HG03175 (cell line): ENCODE data around the gene C1orf141.
"Not testable (repeated sequence)": the region's sequence is repeated elsewhere in the genome, so short reads cannot be mapped to it uniquely, and the experiment has no call there.

Experiments
- ATAC-seq: cut with Tn5 transposase; IDR thresholded peaks from one replicate; pipeline ENCODE4 v1.9.1; 2021; ENCODE audit warnings: mild to moderate bottlenecking, moderate library complexity; ENCODE audit not compliant: unreplicated experiment

The C1orf141 gene

DNA sequence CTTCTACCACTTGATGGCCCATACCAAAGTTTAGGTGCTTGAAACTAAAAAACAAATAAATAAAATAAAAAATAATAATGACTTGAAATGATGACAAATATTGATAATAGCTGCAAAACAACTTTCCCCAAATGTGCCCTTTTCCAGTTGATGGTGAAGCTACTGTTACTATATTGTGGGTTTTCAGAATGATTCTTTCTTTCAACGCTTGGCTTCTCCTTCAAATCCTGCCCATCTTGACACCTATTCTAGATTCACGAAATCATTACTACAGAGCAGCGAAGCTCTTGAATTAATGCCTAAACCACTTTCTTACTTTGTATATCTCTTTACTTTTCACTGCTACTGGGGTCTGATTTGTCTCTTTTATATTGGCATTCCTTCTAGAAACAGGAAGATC is 9.2 kb upstream of the C1orf141 start:
- ATAC-seq = no peak

DNA sequence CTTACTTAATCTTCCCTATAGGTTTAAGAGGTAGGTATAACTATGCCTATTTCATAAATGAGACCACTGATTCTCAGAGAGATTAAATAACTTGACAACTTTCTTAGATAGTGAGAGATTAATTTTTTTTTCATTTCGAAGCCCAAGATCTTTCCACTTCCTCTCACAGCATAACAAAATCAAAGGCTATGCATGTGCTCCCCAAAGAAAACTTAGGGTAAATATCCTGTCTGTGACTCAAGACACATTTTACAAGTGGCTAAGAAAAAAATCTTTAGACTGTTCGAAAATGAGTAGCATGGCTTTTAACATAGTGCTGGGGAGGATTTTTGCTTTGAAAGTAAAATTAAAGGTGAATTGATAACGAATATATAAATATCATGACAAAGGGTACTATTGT is 8.2 kb upstream of the C1orf141 start:
- no peak for ATAC-seq

DNA sequence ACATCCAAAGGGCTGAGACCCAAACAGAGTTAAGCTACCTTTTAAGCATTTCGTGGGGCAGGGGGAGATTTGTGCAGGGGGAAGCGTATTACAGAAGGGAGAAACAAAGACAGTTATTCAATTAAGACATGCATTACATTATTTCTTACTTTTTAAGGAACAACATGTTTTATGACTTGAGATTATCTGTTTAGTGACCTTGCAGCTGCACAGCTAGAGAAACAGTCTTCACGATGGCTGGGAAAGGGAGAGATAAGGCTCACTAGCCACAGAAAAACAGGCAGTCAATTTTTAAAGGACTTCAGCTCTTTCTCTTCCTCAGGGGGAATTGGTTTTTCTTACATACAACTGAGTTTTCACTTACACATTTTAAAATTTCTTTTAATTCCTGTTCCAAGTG is 7.1 kb upstream of the C1orf141 start:
- ATAC-seq = not testable (repeated sequence)

DNA sequence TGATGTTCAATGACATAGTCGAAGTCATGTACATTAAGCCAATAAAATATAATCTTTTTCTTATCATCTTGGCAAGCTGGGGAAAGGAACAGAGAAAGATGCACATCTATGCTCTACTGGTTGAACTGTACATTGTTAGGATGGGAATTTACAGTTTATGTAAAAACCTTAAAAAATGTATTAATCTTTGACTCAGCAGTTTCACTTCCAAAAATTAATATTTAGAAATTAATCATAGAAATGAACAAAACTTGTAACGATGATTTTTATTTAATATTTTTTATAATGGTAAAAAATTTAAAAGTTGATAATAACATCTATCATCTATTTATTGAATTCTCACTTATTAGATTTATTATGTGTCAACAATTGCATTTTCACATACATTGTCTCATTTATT is 5.7 kb upstream of the C1orf141 start:
- no peak for ATAC-seq

DNA sequence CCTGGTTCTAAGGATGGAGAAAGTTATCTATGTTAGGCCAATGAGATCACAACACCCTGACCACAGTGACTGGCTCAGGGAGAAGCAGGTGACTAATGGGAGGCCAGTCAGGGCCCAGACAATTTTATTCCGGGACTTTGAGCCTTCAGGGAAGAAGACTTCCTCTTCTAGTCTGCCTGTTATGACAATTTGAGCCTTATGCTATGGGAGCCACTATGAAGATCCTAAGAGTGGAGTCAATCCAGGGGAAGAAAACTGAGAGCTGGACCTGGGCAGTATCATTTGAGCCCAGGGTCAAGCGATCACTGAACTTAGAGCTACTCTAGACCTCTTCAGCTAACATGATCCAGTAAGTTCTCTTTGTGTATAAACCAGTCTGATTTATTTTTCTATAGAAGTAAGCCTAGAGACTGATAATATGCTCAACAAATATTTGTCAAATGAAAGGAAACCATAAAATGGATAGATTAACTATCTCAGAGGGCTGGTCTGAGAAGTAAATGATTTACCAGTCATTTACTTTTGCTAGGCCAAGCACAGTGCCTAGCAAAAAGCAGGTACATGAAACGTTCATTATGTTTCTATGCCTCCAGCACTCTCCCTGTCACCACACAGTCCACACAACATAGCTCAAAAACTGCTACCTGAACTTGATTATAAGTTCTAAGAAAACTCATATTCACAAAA is 4.2 kb upstream of the C1orf141 start:
- no peak for ATAC-seq

DNA sequence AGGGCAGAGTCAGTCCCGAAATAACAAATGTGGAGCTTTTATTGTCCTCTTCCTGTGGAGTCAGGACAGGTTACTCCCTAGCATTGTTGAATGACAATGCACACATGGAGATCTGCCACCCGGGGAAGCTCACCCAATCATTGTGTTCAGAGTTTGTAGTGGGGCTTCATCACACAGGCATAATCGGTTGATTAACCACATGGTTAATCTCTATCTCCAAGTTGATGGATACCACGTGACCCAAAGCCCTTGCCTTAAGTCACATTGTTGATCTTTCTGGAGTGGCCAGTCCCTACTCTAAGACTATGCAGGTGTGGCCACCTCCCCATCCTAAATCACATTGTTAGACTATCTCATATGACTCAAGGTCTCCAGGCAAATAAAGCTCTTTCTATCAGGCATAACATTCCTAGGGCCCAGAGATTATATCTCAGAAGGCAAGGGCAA is 2.6 kb upstream of the C1orf141 start:
- ATAC-seq = no peak

DNA sequence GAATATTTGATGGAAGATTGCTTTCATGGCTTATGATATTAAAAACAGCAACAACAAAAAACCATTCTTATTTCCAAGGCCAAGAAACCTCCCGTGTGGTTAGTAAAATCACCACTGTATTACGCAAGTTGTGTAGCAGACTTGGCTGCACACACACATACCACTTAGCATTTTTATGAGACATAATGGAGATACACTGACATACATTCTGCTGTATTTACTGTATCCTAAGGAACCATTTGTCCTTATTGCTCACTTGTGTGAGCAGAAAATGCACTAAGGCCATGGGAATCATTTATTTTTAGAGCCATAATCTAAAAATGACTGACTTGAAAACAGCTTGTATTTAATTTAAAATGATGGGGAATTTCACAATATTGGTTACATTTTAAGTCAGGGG is 584 bp upstream of the C1orf141 start:
- ATAC-seq = no peak

DNA sequence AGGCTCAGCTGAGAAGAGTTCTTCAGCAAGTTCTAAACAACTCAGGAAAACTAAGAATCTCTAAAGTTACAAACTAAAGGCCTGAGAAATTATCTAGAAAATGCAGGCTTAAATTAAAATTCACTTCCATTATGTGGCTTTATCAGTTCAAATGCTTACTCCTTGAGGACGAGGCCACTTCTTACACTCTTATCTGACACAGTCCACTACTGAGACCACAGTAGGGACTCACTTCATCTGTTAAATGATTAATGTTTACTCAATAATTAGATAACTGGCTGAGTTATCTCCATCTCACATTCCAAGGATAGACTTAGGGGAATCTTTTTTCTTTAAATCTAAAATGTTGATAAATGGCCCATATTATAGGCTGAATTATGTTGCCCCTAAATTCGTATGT is 1.6 kb downstream of the C1orf141 start:
- no peak for ATAC-seq

DNA sequence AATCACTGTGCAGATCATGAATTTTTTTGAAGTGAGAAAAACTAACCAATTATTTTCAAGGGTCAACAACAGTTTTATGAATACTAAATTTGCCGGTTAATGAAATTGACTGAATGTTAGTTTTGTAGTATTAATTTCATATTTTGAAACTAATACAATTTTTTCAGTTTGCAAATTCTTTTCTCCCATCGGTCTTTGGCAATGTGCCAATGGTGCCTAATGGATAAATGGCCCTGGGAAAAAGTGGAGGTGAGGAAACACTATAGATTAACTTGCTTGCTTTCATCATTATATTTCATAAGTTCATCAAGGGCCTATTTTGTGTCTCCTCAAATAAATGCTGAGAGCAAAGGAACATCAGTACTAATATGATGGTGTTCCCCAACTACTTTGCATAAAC is 4.1 kb downstream of the C1orf141 start:
- ATAC-seq = no peak

DNA sequence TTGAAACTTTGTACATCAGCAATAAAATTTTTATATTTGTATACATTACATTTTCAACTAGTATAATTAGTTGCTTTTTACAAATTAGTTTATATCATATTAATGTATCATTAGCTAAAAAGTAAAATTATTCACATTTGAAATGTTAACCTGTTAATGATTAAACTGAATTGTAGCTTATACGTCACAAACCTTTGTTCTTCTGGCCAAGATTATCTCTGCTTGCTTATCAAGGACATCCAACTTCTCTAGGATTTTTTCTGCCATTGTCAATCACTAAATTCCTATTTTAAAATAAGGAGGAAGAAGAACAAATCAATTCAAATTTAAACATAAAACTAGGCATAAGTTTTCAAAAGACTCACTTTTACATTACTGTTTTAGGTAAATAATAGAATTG is 7.8 kb downstream of the C1orf141 start:
- no peak for ATAC-seq

DNA sequence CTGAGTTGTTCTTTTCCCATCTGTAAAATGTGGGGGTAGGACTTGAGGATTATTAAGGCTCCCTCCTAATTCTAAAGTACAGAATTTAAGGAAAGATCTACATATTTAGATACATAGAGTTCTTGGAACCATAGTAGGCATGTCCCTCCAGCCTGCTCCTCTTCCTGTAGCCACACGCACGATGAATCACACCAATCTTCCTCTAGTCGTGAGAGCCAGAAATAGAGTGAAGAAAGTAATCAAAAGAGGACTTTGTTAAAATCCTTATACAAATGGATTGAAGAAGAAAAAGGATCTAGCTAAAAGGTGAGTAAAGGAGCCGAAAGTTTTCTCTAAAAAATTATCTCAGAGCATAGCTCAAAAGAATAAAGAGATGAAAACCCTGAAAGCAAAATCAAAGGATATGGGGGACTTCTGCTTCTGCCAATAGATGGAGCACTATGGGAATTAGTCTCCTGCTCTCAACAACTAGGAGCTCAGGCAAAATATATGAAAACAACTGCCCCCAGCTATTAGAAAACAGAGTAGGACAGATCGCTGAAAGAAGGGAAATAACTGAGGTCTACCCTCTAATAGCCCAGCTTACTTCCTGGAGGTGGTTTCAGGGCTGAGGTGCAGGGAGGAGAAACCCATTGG is 8.5 kb downstream of the C1orf141 start:
- no peak for ATAC-seq

DNA sequence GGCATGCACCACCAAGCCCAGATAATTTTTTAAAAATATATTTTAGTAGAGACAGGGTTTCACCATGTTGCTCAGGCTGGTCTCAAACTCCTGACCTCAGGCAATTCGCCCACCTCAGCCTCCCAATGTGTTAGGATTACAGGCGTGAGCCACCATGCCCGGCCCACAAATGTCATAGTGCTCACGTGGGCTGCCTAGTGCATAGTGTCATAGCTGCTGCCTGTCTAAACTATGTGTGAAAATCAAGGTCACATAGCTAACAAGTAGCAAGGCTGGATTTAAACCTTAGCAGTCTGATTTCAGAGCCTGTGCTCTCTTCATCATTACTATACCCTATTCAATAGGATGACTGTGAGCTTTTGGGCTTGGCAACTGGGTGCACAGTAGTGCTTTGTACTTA is 10.3 kb downstream of the C1orf141 start:
- no peak for ATAC-seq

DNA sequence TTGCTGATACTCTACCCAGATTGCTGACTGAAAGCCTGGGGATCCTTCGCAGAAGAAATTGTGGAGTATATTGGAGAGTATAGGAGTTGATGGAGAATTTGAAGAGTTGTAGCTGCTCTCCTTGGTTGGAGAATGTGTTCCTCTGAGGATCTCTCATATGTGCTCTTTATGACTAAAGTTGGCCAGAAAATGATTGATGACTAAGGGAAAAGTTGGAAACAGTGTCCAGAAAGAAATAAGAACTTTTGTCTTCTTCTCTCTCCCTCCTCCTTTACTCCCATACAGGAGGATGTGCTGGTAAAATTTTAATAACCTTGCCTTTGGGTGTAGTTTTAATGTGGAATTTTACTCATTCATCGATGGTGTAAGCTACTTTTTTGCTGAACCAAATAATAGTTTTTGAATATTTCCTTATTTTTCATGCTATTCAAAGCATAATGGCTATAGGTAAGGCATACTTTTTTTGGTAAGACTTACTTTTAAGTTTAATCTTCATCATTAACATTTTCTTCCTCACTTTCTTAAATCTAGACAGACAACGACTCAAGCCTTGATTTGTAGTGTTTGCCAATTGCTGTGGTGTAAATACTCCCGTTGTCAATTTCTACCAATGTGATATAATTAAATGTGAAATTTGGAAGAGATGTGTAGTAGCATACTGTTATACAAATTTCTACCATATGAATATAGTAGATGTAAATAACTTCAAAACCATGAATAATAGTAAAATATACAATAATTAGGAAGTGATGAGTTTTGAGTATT is 13.7 kb downstream of the C1orf141 start:
- ATAC-seq = no peak

DNA sequence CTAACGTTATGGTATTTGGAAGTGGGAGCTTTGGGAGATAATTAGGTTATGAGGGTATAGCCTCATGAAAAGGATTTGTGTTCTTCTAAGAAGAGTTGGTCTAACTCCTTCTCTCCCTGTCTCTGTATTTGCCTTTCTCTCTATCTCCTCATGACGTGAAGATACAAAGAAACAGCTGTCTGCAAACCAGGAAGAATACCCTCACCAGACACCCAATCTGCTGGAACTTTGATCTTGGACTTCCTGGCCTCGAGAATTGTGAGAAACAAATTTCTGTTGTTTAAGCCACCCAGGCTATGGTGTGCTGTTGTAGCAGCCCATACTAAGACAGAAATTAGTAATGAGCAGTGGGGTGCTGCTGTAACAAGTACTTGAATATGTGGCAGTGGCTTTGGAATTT is 16.1 kb downstream of the C1orf141 start:
- no peak for ATAC-seq

DNA sequence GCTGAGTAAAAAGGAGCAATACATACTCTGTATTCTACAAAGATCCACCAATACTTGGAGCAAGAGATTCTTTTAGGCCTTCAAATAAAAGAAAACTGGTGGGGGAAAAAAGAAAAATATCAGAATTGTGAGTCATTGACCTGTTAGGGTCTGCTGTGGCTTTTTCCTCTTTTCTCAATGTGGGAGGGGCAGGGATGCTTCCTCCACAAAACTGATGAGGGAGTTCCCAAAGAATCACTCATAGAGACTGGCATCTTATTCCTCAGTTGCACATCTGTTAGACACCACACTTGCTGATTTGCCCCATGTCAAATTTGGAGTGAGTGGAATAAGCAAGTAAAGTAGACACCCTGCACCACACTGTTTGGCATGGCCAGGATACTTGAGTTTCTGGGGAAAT is 16.6 kb downstream of the C1orf141 start:
- no peak for ATAC-seq

DNA sequence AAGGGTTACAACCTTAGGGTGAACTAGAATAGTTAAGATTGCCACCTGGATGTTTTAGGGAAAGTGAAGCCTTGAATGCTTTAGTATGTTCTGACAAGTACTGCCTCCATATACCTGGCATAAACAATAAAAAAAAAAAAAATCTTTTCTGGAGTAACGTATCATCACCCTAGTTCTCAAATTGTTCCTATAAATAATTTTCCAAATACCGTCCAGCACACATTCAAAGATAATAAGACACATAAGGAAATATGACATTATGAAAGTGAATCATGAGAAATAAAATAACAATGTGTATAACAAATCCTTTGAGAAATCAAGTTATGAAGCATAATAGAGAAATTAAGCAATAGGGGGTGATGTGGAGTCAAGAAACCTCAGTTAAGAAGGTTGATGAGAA is 20.6 kb downstream of the C1orf141 start:
- no peak for ATAC-seq

DNA sequence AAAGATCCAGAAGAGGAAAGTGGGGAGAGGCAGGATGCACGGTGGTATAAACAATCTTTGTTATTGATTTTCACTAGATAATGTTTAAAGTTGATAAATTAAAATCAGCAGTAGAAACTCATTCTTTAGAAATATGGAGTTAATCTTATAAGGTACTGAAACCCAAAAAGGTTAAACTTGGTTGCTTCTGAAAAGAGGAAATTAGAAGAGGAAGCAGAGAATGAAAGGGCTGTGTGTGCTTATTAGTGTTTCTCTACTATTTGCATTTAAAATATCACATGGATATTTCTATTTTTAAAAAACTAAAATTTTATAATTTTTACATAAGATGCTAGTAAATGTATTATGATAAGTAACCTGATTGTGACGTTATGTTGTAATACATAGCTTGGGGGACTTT is 24.4 kb downstream of the C1orf141 start:
- ATAC-seq = peak; percentile 55

DNA sequence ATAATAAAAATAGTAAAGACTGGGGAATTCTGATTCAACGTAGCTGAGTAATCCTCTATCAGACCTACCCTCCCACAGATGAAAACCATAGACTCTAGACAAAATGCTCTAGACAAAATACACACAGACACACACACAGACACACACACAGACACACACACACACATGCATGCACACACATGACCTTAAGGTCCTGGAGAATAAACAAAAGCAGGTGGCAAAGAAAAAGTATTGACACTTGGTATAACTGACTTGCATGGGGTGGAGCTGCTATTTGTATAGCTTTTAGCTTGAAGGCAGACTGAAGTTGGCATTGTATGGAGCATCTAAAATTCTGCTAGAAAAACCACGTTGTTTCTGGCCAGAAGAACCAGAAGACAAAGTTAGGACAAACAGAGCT is 29.3 kb downstream of the C1orf141 start:
- ATAC-seq = no peak

DNA sequence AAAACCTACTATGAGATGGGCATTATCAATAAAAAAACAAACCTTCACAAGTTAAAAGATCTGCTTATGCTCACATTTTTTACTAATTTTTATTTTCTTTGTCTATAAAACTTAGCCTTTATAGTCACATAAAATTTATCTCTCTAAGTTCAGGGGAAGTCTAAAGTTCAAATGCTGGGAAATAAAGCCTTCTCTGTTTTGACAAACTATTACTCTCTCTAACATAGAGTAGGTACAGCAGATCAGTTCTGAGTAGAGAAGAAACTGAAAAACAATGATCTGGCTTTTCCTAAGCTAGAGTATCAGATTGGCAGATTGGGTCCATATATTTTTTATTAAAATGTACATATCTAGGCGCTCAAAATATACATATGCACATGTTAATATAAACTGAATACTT is 31.2 kb downstream of the C1orf141 start:
- no peak for ATAC-seq

DNA sequence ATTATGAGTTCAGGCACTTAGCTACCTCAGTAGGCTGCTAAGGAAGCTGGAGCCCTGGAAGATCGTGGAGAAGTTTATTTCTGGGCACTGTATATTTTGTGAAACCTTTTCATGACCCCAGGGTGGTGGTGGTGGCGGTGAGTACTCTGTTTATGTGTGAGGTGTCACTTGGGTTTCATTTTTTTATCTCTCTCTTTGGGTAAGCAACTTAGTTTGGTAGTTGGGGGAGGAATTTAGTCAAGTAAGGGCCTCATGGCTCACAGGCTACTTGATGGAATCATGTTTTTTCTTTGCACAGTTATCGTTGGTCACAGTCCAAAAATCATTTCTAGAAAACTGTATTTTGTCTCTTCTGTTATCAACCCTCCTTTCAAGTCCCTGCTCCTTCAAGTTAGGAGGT is 33.9 kb downstream of the C1orf141 start:
- ATAC-seq = no peak

DNA sequence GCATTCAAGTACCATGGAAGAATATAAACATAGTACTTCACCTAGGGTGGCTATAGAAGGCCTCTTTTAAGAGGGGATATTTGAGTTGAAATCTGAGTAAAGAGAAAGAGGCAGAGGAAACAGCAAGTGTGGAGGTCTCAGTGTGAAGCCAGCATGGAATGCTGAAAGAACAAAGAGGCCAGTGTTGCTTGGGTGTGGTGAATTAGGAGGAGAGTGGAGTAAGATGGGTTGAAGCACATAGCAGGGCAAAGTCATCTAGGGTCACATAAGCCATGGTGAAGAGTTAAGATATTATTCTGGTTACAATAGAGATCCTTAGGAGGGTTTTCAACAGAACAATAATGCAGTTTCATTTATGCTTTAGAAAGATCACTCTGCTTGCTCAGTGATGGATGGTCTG is 37.5 kb downstream of the C1orf141 start:
- no peak for ATAC-seq

DNA sequence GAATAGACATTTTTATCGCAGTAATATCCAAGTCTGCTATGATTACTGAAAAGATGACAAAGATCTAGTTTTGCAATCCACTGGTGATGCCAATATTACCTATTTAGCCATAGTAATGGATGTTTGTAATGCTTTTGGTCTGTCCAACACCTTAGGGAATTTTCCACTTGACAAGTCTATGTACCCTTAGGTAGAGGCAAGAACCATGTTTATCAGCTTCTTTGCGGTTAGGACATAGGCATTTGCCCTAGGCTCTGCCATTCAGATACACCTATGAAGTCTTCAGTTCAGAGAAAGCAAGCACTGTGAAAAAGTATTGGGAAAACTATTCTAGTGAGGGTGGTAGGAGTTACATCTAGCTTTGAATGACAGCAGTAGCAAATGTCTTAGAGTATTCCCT is 40.6 kb downstream of the C1orf141 start:
- no peak for ATAC-seq
